HEK293T (cell line): ENCODE measurements around the gene ELF1.

ENCODE experiments used
- CTCF ChIA-PET: fragments of 350-600 bp; formaldehyde crosslinking; extraction: SDS; loops from one replicate; lab custom pipeline; 2021; ENCODE audit warnings: antibody characterized with exemption, inconsistent platforms; lab: Yijun Ruan, JAX
- POLR2A ChIA-PET: fragments of 350-600 bp; formaldehyde crosslinking; extraction: SDS; loops from one replicate; lab custom pipeline; 2020; ENCODE audit warnings: antibody characterized with exemption, inconsistent platforms; lab: Yijun Ruan, JAX
- DNase-seq: peaks from one replicate; pipeline ENCODE4 v3.0.0; 2012; ENCODE audit warnings: mixed read lengths; ENCODE audit errors: extremely low spot score
- ARNT ChIP-seq: fragments of 450-650 bp; IDR thresholded peaks from 2 replicates; pipeline ENCODE4 v1.6.1; 2017; ENCODE audit warnings: mild to moderate bottlenecking
- BHLHE40 ChIP-seq: fragments of 450-650 bp; IDR thresholded peaks from 2 replicates; pipeline ENCODE4 v1.6.1; 2016; ENCODE audit warnings: mild to moderate bottlenecking, moderate library complexity, borderline replicate concordance
- CTBP1 ChIP-seq: fragments of 450-650 bp; IDR thresholded peaks from 2 replicates; pipeline ENCODE4 v1.6.1; 2016; ENCODE audit warnings: borderline replicate concordance
- ELF4 ChIP-seq: fragments of 450-650 bp; IDR thresholded peaks from 2 replicates; pipeline ENCODE4 v1.6.1; 2017; ENCODE audit warnings: antibody characterized with exemption
- FOXA1 ChIP-seq: fragments of 450-650 bp; IDR thresholded peaks from 2 replicates; pipeline ENCODE4 v1.6.1; 2016; ENCODE audit warnings: mild to moderate bottlenecking
- FOXK2 ChIP-seq: fragments of 450-650 bp; IDR thresholded peaks from 2 replicates; pipeline ENCODE4 v1.6.1; 2016; ENCODE audit warnings: mild to moderate bottlenecking
- FOXM1 ChIP-seq: fragments of 450-650 bp; IDR thresholded peaks from 2 replicates; pipeline ENCODE4 v1.6.1; 2017; ENCODE audit warnings: mild to moderate bottlenecking, borderline replicate concordance
- HDGF ChIP-seq: fragments of 450-650 bp; IDR thresholded peaks from 2 replicates; pipeline ENCODE4 v1.6.1; 2017; ENCODE audit warnings: antibody characterized with exemption, borderline replicate concordance
- L3MBTL2 ChIP-seq: fragments of 450-650 bp; conservative IDR thresholded peaks from 2 replicates; pipeline ENCODE4 v1.6.1; 2016; ENCODE audit warnings: mild to moderate bottlenecking
- LEF1 ChIP-seq: fragments of 450-650 bp; IDR thresholded peaks from 2 replicates; pipeline ENCODE4 v1.6.1; 2017; ENCODE audit warnings: mild to moderate bottlenecking, borderline replicate concordance
- NFRKB ChIP-seq: fragments of 450-650 bp; IDR thresholded peaks from 2 replicates; pipeline ENCODE4 v1.6.1; 2016; ENCODE audit warnings: mild to moderate bottlenecking, moderate library complexity
- PKNOX1 ChIP-seq: fragments of 450-650 bp; IDR thresholded peaks from 2 replicates; pipeline ENCODE4 v1.6.1; 2016
- SP1 ChIP-seq: fragments of 450-650 bp; IDR thresholded peaks from 2 replicates; pipeline ENCODE4 v1.6.1; 2017
- SUZ12 ChIP-seq: fragments of 450-650 bp; IDR thresholded peaks from 2 replicates; pipeline ENCODE4 v1.6.1; 2016; ENCODE audit warnings: mild to moderate bottlenecking
- TARDBP ChIP-seq: fragments of 450-650 bp; IDR thresholded peaks from 2 replicates; pipeline ENCODE4 v1.6.1; 2016
- ZNF384 ChIP-seq: fragments of 450-650 bp; IDR thresholded peaks from 2 replicates; pipeline ENCODE4 v1.6.1; 2016

ELF1 gene

GRCh38 chr13:40996426-40997092 is 22.6 kb downstream of the ELF1 start:
- ChIA-PET POLR2A (no interaction called here), CTCF (no interaction called here)
- TF ChIP-seq ARNT (no peak), CTBP1 (no peak), FOXM1 (no peak), FOXA1 (no peak), SP1 (no peak), TARDBP (no peak), FOXK2 (no peak), L3MBTL2 (no peak), SUZ12 (no peak), NFRKB (no peak), PKNOX1 (no peak), LEF1 (no peak), ZNF384 (no peak), HDGF (no peak), ELF4 (no peak), BHLHE40 (no peak)
- DNase-seq, result no peak

DNA sequence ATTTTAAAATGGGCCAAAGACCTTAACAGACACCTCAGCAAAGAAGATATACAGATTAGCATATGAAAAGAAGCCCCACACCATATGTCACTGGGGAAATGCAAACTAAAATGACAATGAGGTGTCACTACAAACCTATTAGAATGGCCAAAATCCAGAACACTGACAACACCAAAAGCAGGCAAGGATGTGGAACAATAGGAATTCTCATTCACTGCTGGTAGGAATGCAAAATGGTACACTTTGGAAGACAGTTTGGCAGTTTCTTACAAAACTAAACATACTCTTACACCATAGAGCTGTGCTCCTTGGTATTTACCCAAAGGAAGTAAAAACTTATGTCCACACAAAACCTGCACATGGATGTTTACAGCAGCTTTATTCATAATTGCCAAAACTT is 23.1 kb downstream of the ELF1 start:
- ChIA-PET CTCF (no interaction called here), POLR2A (no interaction called here)
- TF ChIP-seq BHLHE40 (no peak), ELF4 (no peak)
- DNase-seq, result no peak

DNA sequence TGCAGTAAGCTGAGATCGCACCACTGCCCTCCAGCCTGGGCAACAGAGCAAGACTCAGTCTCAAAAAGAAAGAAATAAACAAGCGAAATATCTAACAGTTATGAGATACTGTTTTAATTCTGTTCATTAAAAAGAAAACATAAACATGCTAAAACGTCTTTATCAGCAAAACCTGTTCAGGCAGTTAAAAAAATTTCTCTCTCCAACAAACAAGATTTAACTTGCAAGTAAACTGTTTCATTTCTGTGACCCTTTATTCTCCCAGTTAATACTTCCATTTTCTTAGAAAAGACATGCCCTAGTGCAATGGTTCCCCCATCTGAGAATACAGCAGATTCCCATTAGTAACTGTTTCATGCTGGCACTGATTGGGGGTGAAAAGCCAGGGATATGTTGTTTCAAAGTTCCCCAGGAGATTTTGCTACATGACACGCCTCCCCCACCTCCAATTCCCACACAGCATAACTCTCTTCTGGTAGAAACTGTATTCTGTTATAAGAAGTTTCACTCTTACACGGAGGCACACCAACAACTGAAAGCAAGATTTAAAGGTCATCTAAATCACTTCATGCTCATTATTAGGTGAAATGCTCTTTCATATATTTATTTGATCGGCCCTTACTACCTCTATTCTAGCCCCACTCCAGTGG is 24.4 kb downstream of the ELF1 start:
- ChIA-PET POLR2A (no interaction called here), CTCF (interaction anchor here (0.9 kb wide), 1 partner anchor 9 kb away, joined by 3 read pairs; no protein-coding TSS in a partner anchor)
- DNase-seq, result no peak
- no peak for TF ChIP-seq ARNT
- no peak for TF ChIP-seq FOXM1
- TF ChIP-seq TARDBP, result no peak
- no peak for TF ChIP-seq FOXA1
- no peak for TF ChIP-seq HDGF
- TF ChIP-seq LEF1, result no peak
- TF ChIP-seq SUZ12, result no peak
- TF ChIP-seq L3MBTL2, result no peak
- no peak for TF ChIP-seq ZNF384
- no peak for TF ChIP-seq ELF4
- TF ChIP-seq SP1, result no peak

DNA sequence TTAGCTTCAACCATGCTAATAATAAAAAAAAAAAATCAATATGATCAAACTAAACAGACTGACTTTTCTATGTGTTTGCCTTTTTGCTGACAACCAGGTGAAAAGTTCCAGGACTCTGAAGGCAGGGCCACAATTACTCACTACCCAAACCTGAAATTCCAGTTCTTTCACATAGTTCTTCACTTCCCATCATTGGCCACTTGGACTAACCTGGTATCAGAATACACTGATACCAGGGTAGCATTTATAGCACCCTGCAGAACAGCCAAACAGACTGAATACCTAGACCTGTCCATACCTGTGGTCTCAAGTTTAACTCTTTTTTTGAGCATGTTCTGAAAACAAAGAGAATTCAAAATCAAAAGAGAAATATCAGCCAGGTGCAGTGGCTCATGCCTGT is 25.1 kb downstream of the ELF1 start:
- CTCF ChIA-PET, result no interaction called here
- no peak for DNase-seq
- TF ChIP-seq ZNF384 (no peak), ARNT (no peak), CTBP1 (no peak), SP1 (no peak), ELF4 (no peak), L3MBTL2 (no peak), FOXM1 (no peak), HDGF (no peak), TARDBP (no peak), PKNOX1 (no peak), LEF1 (no peak)
- POLR2A ChIA-PET, result no interaction called here

- ChIA-PET POLR2A (no interaction called here), CTCF (interaction anchor here (0.7 to 1.6 kb wide), 2 partner anchors 19 to 901 kb away, joined by 4 to 5 read pairs; no protein-coding TSS in a partner anchor)
Observed at GRCh38 chr13:40992678-40993518, 26.2 kb downstream of the ELF1 start.

DNA sequence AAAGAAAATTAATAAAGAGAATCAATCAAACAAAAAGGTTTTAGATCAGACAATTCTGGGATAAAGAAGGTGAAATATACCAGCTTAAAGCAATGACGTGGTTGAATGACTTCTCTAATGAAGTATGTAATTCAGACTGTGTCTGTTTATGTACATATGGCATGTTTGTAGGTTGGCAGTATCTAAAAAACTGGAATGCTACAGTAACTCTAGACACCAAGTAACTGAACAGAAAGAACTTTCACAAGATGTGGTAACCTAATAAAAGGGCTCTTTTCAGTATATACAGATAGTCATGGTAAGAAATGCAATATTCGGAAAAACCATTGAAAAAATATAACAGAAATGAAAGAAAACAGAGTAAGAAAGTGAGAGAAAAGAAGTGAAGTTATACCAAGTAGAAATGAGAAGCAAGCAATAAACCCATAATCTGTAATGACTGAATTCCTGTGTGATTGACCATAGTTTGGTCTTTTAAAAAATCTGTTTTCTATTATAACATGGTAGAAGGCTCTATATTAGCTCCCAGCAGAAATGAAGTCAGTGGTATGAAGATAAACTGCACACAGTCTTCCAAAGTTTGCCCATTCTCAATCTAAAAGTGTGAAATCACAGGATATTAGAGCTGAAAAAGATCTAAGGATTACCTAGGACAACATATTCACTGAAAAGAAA is 31.4 kb downstream of the ELF1 start:
- TF ChIP-seq CTBP1, result no peak
- no peak for TF ChIP-seq PKNOX1
- no peak for TF ChIP-seq FOXK2
- no peak for TF ChIP-seq SUZ12
- no peak for TF ChIP-seq L3MBTL2
- TF ChIP-seq BHLHE40, result no peak
- no peak for TF ChIP-seq LEF1
- TF ChIP-seq FOXA1, result no peak
- TF ChIP-seq NFRKB, result no peak
- TF ChIP-seq HDGF, result no peak
- no peak for TF ChIP-seq ELF4
- no peak for TF ChIP-seq SP1
- no peak for TF ChIP-seq FOXM1
- no peak for TF ChIP-seq ZNF384
- no peak for TF ChIP-seq ARNT
- CTCF ChIA-PET, result no interaction called here
- POLR2A ChIA-PET, result no interaction called here
- DNase-seq, result no peak

More at GRCh38 chr13:40992678-40993518, 26.2 kb downstream of the ELF1 start:
- no peak for DNase-seq
- TF ChIP-seq FOXA1 (no peak), SP1 (no peak), TARDBP (no peak), L3MBTL2 (no peak), LEF1 (no peak)
